ENCODE results near the gene ASIP. TPM values are rescaled to one million over a fixed set of nuclear protein-coding genes. Genes with fewer than 3 reads are reported as not detected.
A peak's percentile ranks its signal among the peaks of the same experiment; 100 is the strongest.

ASIP gene
- total and polyA plus RNA-seq, 2 of the 13 experiments (the other 11 are each of a cell fraction or from before 2014, with no cell fraction given) = not detected

- FAIRE-seq = no peak
- ChIA-PET POLR2A (interaction anchor here (1.2 to 1.6 kb wide), 2 partner anchors 259 to 266 kb away, joined by 3 read pairs; partner anchors contain the start of gene DYNLRB1), CTCF (ENCODE audit: low intra/inter-chr PET ratio, low total read pairs) (no interaction called here)
- Histone ChIP-seq H3K27me3 (ENCODE audit: control insufficient read depth in 1 of 2, insufficient read depth in 2 of 2, low read length in 2 of 2) (no peaks in the 10 kb centered on the region), H3K79me2 (ENCODE audit: insufficient read depth, low read length) (no peaks in the 10 kb centered on the region), H3K4me2 (ENCODE audit: low read depth, low read length) (no peak overlapping the region), H3K9ac (ENCODE audit: insufficient read depth, low read depth, low read length) (no peak overlapping the region), H3K27ac (ENCODE audit: extremely low read length, insufficient read depth, low read length) (no peak overlapping the region), H3K36me3 (replicated peaks in 1 of 2; ENCODE audit: control insufficient read depth in 1 of 2, insufficient read depth in 2 of 2, low read length in 2 of 2) (no peaks in the 10 kb centered on the region), H3K4me3 (replicated peaks in 1 of 3; ENCODE audit: insufficient read depth in 1 of 3, low read depth in 2 of 3, low read length in 3 of 3) (no peak overlapping the region), H3K4me1 (ENCODE audit: insufficient read depth, low read length) (peaks cover 22% of the 10 kb centered on the region), H2AFZ (ENCODE audit: low read length) (no peak overlapping the region), H3K9me3 (ENCODE audit: low read length) (no peaks in the 10 kb centered on the region), H4K20me1 (ENCODE audit: insufficient read depth, low read length) (no peaks in the 10 kb centered on the region)
- WGBS (ENCODE audit: low lambda C conversion rate) = 93% methylated on average over 5 of the region's 5 CpGs
- no peak for DNase-seq (ENCODE audit: low spot score)
- in situ Hi-C loops (cut with HindIII; ENCODE audit: extremely low pct_ligation_motif_present, low pct_unique_long_range_greater_than_20kb) (no loop called here), intact Hi-C loops (cut with micrococcal nuclease; ENCODE audit: unreplicated experiment) (loop anchor here (5.0 kb wide), 1 partner anchor 216 kb away; no protein-coding TSS in a partner anchor)
- no TSS peak for BruUV-seq (replicated peaks)
- TF ChIP-seq, protein P1, sequence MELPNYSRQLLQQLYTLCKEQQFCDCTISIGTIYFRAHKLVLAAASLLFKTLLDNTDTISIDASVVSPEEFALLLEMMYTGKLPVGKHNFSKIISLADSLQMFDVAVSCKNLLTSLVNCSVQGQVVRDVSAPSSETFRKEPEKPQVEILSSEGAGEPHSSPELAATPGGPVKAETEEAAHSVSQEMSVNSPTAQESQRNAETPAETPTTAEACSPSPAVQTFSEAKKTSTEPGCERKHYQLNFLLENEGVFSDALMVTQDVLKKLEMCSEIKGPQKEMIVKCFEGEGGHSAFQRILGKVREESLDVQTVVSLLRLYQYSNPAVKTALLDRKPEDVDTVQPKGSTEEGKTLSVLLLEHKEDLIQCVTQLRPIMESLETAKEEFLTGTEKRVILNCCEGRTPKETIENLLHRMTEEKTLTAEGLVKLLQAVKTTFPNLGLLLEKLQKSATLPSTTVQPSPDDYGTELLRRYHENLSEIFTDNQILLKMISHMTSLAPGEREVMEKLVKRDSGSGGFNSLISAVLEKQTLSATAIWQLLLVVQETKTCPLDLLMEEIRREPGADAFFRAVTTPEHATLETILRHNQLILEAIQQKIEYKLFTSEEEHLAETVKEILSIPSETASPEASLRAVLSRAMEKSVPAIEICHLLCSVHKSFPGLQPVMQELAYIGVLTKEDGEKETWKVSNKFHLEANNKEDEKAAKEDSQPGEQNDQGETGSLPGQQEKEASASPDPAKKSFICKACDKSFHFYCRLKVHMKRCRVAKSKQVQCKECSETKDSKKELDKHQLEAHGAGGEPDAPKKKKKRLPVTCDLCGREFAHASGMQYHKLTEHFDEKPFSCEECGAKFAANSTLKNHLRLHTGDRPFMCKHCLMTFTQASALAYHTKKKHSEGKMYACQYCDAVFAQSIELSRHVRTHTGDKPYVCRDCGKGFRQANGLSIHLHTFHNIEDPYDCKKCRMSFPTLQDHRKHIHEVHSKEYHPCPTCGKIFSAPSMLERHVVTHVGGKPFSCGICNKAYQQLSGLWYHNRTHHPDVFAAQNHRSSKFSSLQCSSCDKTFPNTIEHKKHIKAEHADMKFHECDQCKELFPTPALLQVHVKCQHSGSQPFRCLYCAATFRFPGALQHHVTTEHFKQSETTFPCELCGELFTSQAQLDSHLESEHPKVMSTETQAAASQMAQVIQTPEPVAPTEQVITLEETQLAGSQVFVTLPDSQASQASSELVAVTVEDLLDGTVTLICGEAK (IDR thresholded peaks at IDR 0.05) = no peak
- TF ChIP-seq, protein P1 (CRISPR knock-in tag; IDR thresholded peaks at IDR 0.05) = no peak
- 0 out of 2 replicates have a peak, but pooled peaks have one; percentile 30 for TF ChIP-seq ZNF121 (CRISPR knock-in tag; IDR thresholded peaks at IDR 0.05)
- ATAC-seq = no peak
Measured at GRCh38 chr20:34256629-34257124, 15.5 kb downstream of the ASIP start.

All from HepG2 (cell line).